ENCODE data around the gene CDH4.

CDH4 gene

DNA sequence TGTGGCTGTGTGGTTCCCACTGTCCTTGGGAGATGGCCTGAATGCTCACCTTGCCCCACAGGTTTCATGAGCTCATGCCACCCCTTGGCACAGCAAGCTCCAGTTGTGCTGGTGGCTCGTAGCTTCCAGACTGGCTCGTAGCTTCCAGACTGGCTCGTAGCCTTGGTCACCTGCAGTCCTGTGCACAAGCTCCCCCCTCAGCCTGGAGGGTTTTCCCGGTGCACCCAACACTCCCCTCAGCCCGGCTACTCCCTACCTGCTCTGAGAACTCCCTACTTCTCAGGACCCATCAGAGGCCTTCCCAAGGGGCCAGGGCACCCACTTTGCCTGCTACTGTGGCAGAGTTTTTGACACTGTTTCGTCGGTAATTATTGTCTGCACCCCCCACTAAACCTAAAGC is 528.0 kb downstream of the CDH4 start:
- no peak for DNase-seq

GRCh38 chr20:61784801-61785566 is 532.9 kb downstream of the CDH4 start:
- DNase-seq = no peak

- DNase-seq = no peak
Observed at GRCh38 chr20:61785567-61785816, 533.4 kb downstream of the CDH4 start.

DNA sequence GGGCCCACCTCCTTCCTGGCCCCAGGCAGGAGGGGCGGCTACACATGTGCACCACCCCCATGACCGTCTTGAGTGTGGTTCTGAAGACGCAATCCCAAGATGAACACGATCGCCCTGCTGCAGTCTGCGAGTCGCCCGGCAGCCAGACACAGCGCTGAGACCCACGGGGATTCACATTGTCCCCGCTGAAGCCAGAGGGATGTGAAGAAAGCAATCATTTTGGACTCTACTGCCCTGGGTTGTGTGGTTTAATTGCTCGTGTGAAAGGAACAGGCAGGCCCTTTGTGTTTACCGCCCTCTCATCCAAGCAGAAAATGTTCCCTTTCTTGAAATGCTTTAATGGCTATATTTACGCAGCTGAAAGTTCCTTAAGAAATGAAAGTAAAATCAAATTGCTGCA is 534.2 kb downstream of the CDH4 start:
- DNase-seq = no peak

DNA sequence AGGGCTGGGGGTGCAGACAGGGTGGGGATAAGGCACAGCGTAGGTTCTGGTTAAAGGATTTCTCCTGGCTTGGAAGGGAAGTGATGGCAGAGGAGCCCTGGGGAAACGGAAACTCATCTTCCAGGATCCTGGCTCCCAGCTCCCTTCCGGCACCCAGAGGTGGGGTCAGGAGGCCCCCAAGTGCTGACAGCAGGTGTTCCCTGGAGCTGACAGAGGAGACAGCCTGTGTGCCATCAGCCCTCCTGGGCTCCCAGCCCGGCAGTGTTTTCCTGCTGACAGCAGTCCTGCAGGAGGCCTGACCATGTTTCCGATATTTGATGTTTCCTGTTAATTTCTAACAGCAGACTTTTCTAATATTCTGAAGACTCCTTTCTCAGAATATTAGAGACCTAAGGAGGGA is 536.3 kb downstream of the CDH4 start:
- no peak for DNase-seq

DNA sequence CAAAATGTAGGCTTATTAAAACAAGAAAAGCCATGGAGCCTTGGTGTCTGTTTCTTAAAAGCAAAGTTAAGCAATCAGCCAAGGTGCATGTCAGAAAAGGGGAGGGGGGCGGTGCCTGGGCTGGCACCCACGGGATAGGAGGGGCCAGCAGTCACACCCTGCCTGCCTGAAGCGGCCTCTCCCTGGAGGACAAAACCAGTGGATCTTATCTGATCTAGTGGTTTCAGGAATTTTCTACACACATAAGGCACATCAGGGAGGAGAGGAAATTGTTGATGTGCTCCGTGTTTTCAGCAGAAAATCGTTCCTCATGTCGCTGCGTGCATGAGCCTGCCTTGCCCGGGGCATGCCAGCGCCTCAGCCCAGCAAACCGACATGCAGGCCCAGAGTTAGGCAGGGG is 537.3 kb downstream of the CDH4 start:
- no peak for DNase-seq

DNA sequence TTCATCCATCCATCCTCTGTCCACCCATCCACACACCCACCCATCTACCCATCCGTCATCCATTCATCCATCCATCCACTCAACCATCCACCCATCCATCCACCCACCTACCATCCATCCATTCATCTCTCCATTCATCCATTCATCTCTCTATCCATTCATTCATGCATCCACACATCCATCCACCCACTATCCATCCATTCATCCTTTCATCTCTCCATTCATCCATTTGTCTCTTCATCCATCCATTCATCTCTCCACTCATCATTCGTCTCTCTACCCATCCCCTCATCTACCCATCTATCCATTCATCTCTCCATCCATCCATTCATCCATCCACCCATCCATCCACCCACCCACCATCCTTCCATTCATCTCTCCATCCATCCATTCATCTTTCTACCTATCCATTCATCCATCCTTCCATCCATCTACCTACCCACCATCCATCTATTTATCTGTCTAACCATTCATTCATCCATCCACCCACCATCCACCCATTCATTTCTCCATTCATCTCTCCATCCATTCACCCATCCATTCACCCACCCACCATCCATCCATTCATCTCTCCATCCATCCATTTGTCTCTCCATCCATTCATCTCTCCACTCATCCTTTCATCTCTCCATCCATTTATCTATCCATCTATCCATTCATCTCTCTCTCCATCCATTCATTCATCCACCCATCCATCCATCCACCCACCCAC is 538.2 kb downstream of the CDH4 start:
- DNase-seq = no peak

DNA sequence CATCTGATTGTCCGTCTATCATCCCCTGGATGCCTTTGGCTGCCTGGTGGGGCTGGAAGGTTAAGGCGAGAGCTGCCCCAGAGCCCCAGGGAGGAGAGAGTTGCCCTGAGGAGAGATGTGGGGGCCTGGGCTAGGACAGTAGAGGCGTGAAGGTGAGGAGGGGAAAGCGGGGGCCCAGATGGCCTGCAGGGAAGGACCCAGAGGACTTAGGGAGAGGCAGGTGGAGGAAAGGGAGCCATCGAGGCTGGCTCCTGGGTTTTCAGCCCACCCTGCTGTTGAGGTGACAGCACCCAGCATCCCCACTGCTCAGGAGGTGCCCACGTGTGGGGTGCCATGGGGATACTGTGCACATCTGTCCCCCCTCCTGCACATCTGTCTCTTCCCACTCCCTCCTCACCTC is 539.9 kb downstream of the CDH4 start:
- no peak for DNase-seq

- no peak for DNase-seq
Observed at GRCh38 chr20:61795669-61796630, 543.9 kb downstream of the CDH4 start.

DNA sequence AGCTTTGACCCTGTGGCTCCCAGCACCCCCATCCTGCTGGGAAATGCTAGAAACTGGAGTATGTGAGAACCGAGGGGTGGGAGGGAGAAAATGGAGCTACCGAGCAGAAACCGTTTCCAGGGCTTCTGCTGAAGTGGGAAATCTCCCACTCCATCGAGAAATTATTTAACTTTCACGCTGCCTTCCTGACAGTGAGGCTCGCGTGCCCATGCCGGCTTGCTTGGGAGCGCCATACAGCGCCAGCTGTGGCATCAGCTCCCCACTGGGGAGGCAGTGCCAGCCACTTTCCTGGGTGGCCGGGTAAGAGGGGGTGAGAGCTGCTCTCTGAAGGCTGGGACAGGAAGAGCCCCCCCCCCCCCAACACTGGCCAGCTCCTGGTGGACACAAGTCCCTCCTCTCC is 544.7 kb downstream of the CDH4 start:
- no peak for DNase-seq

DNA sequence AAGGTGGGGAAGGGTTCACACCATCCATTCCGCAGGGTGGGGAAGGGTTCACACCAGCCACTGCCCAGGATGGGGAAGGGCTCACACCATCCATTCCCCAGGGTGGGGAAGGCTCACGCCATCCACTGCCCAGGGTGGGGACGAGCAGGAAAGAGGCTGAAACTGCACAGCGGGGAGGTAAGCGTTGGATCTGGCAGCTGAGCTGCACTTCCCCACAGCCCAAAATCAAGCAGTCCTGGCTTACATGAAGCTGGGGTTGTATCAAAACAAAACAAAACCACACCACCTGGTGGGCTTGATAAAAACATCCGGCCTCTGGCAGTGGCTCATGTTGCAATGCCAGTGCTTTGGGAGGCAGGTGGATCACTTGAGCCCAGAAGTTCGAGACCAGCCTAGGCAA is 545.1 kb downstream of the CDH4 start:
- DNase-seq = no peak

DNA sequence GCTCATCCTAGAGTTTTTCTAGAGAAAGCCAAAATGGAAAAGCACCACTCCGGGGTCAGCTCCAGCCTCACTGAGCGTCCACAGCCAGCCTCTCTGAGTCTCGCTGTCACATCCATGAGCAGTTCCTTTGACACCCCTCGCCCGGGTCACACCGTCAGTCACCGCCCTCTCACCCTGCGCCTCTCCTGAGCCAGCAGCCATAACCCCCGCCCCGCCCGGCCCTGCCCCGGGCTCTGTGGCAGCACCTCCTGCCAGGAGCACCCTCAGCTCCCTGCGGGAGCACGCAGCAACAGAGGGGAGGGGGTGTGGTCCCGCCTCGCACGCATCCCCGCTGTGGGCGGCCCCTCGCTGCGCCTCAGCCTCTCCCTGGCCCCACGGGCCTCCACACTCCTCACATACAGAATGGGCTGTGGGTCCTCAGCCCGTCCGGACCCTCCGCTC is 545.9 kb downstream of the CDH4 start:
- no peak for DNase-seq

DNA sequence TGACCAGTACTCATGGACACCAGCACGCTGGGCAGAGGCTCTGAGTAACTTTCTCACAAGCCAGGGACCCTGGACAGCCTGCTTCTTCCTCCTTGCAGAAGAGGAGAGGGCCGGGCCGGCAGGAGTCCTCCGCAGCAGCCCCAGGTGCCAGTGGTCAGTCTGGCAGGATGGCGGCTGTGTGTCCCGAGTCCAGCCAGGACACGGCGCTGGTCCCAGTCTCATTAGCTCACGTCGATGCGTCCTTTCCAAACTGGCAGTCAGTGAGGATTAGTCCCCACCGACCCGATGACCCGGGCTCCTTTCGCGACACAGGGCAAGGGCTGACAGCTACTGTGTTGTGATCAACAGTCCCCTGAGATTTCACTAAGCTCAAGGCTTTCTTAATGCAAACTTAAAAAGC is 546.6 kb downstream of the CDH4 start:
- DNase-seq = no peak

DNA sequence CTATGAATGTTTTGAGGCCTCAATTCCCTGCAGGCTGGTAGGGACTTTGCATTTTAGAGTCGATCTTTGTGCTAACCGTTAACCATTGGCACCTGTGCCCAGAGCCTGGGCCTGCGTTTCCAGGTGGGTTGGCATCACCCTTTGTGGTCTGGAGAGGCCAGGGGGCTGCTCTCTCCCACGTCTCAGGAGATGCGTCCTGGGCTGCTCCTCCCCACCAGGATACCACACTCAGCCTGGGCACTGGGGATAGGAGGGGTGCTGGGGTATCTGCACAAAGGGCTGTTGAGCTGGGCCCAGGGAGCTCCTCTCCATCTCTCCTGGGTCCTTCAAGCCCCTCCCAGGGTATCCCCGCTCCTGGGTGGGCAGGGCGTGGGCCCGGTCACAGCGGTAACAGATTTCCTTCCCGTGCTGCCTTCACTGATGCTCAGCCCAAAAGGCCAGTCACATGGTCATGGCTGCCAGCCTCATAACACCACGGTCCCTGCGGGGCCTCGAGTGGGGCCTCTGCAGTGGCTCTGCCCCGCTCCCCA is 547.4 kb downstream of the CDH4 start:
- no peak for DNase-seq

- no peak for DNase-seq
Observed at GRCh38 chr20:61799928-61800327, 547.9 kb downstream of the CDH4 start.

GRCh38 chr20:61800359-61801064 is 548.5 kb downstream of the CDH4 start:
- no peak for DNase-seq

- DNase-seq = no peak
Observed at GRCh38 chr20:61801065-61801360, 549.0 kb downstream of the CDH4 start.

DNA sequence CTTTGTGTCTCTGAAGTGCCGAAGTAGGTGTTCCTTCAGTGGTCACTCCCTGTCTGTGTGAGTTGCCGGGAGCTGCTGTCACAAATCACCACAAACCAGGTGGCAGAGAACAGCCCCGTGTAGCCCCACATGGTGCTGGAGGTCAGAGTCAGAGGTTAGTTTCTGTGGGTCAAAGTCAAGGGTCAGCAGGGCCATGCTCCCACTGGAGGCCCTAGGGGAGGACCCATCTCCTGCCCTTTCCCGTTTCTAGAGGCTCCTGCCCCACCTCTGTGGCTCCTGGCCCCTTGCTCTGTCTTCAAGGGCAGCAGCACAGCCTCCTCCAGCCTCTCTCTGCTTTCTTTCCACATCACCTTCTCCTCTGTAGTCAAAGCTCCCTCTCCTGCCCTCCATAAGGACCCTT is 549.4 kb downstream of the CDH4 start:
- DNase-seq = no peak

DNA sequence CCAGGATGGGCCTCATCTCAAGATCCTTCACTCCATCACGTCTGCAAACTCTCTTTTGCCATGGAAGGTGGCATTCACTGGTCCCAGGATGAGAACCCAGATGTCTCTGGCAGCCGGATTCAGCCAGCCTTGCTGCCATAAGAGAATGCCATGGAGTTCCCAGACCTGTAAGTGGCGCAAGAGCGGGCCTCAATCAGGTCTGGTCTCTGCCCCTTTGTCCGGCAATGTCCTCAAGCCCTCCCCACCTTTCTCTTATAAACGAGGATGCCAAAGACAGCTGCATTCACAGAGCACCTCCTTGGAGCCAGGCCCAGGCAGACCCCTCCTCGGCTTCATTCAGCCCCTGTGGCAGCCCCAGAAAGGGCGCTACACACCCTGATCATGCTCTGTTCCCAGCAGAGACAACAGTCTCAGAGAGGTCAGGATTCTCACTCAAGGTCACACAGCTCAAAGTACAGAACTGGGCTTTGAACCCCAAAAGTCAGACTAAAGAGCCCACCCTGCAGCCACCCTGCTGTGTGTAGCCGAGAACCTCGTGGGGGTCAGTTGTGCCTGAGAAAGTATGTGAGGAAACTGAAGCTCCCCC is 549.9 kb downstream of the CDH4 start:
- no peak for DNase-seq

DNA sequence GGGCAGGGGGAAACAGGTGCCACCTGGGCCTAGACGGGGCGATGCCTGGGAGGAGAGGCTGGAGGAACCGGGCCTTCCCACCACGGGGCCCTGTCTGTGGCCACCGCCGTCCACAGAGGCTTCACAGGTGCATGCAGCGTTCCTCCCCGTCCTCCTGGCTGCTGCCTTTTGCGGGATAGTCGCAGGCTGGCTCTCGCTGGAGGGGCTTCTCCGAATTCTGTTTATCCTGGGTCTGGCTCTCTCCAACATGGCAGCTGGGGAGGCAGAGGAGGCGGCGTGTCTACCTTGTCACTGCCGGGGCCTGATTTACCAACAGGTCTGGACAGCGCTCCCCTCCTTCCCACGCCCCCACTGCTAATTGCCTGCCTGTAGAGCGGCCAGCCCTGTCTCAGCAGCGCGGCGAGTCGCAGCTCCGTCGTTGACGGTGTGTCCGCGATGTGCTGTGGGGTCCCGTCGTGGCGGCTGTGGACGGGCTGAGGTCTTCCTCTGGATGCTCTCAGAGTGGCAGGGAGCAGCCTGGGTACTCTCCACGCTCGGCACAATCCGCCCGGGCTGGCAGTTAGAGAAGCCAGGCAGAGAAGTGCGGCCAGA is 550.8 kb downstream of the CDH4 start:
- no peak for DNase-seq

- DNase-seq = no peak
Observed at GRCh38 chr20:61803416-61803914, 551.4 kb downstream of the CDH4 start.

All from NCI-H748 treated with DMSO at 0.1 percent for 48 hours (cell line).